Breast epithelium (tissue), 4 donors: ENCODE data around the gene MBP. TPM values are rescaled to one million over a fixed set of nuclear protein-coding genes. Genes with fewer than 3 reads are reported as not detected.

Source experiments
- DNase-seq, 2 donors: peaks; one replicate each; pipeline ENCODE4 v3.0.0-alpha.2; 2019; ENCODE audit warnings: low spot score in 2 of 2
- H3K27ac ChIP-seq, 2 donors: fragments of 200-600 bp; sonication (generic) in 1 of 2; one replicate each; pipeline ENCODE4 v1.5.1; 2016 to 2019; ENCODE audit warnings: mild to moderate bottlenecking in 1 of 2
- H3K27me3 ChIP-seq, 2 donors: fragments of 200-600 bp; sonication (generic) in 1 of 2; one replicate each; pipeline versions ENCODE4 v1.5.1 to v1.6.0; 2017 to 2019; ENCODE audit warnings: control low read depth in 1 of 2, mild to moderate bottlenecking in 1 of 2
- H3K36me3 ChIP-seq: fragments of 200-600 bp; one replicate; pipeline ENCODE4 v1.5.1; 2019
- H3K4me1 ChIP-seq, 2 donors: fragments of 200-600 bp; sonication (generic); one replicate each; pipeline ENCODE4 v1.5.1; 2016 to 2019; ENCODE audit warnings: control low read depth in 1 of 2
- H3K4me3 ChIP-seq, 3 donors: fragments of 200-600 bp; sonication (generic); 1 replicate in 2 of 3; 2 replicates in 1 of 3; pipeline ENCODE4 v1.5.1; 2016 to 2019; ENCODE audit warnings: mild to moderate bottlenecking in 3 of 3, moderate library complexity in 2 of 3
- H3K9me3 ChIP-seq, 2 donors: fragments of 200-600 bp; sonication (generic) in 1 of 2; one replicate each; pipeline ENCODE4 v1.5.1; 2016 to 2019; ENCODE audit warnings: control low read depth in 1 of 2
- CTCF ChIP-seq, 3 donors: fragments of 450-650 bp; IDR thresholded peaks; one replicate each; pipeline ENCODE4 v1.5.1; 2016 to 2017; ENCODE audit warnings: antibody characterized with exemption in 3 of 3, mild to moderate bottlenecking in 3 of 3, moderate library complexity in 3 of 3
- POLR2A ChIP-seq: fragments of 450-650 bp; IDR thresholded peaks from one replicate; pipeline ENCODE4 v1.6.1; 2016; ENCODE audit warnings: antibody characterized with exemption, mild to moderate bottlenecking, moderate library complexity
- POLR2AphosphoS5 ChIP-seq, 3 donors: sonication (generic); formaldehyde crosslinking; IDR thresholded peaks; one replicate each; pipeline ENCODE4 v1.6.1; 2017; ENCODE audit warnings: antibody characterized with exemption in 3 of 3
- intact Hi-C: fragments of 100-400 bp; cut with DNase I; formaldehyde crosslinking; loops from one replicate; pipeline ENCODE4 v1.15.1; 2023; ENCODE audit warnings: low total_unique reads
- total RNA-seq, 3 donors: library from RNA; depleted of rRNA; stranded (reverse); fragments of >200 nt; gene quantifications; one replicate each; pipeline ENCODE4 v1.1.0, GENCODE V29; 2016

MBP gene
- total RNA-seq, 3 donors from 2014 or later = 27.2 to 46.2 (median 32.4) TPM

DNA sequence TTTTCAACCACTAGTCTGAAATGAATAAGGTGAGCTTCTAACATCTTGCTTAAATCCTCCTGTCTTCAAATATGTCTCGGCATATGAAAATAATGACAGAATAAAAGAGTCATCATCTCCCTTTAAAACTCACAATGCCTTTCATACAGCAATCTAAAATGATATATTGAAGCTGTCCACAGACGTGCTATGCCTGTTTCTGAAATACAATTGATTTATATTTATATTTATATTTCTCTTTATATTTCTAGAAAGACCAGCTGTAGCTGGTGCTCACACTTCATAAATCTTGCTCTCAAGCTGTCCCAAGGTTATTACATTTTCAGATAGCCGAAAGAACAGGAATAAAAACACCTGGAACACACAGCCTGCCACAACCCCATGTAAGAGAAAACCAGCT is 11.1 kb downstream of the MBP start:
- intact Hi-C loops = no loop called here
- H3K36me3 ChIP-seq = no peaks in the 10 kb centered on the region
- H3K27me3 ChIP-seq = no peaks in the 10 kb centered on the region
- H3K27ac ChIP-seq = no peak overlapping the region
- H3K4me1 ChIP-seq = no peaks in the 10 kb centered on the region
- no peak for TF ChIP-seq CTCF (IDR thresholded peaks at IDR 0.05)
- TF ChIP-seq POLR2AphosphoS5 (IDR thresholded peaks at IDR 0.05) = no peak
- no peak for TF ChIP-seq POLR2A
- DNase-seq = no peak
- H3K9me3 ChIP-seq = no peaks in the 10 kb centered on the region
- H3K4me3 ChIP-seq = no peak overlapping the region

DNA sequence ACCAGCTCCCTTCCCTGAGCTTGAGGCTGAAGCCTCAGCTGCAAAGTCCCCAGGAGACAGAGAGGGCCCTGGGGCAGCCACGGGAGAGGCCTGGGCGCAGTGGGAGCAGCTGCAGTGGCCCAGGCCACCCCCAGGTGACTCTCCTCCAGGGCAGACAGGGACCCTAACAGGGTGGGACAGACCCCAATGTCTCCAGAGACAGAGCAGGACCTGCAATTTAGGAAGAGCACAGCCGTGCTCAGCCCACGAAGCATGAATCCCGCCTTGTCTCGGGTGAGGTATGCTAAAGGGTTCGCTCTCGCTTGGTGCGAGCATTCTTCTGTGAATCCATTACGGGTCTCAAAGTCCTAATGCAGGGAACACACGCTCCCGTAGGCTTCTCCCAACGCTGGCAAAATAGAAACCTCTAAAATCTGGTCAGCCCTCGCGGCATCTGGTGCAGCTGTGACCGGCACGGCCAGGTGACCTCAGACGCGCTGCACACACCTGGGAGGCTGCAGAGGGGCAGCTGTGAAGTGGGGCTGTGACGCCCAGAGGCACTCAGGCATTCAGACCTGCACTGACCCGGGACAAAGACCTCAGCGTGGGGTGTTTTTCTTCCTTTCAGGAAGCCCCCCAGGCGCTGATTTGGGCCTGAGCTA is 12.6 kb downstream of the MBP start:
- Histone ChIP-seq H3K27me3 (no peaks in the 10 kb centered on the region), H3K27ac (no peak overlapping the region), H3K36me3 (no peaks in the 10 kb centered on the region), H3K4me1 (no peaks in the 10 kb centered on the region), H3K9me3 (no peaks in the 10 kb centered on the region), H3K4me3 (no peak overlapping the region)
- DNase-seq = no peak
- TF ChIP-seq POLR2AphosphoS5 (IDR thresholded peaks at IDR 0.05) (no peak), POLR2A (no peak), CTCF (IDR thresholded peaks at IDR 0.05) (no peak)
- intact Hi-C loops = no loop called here

DNA sequence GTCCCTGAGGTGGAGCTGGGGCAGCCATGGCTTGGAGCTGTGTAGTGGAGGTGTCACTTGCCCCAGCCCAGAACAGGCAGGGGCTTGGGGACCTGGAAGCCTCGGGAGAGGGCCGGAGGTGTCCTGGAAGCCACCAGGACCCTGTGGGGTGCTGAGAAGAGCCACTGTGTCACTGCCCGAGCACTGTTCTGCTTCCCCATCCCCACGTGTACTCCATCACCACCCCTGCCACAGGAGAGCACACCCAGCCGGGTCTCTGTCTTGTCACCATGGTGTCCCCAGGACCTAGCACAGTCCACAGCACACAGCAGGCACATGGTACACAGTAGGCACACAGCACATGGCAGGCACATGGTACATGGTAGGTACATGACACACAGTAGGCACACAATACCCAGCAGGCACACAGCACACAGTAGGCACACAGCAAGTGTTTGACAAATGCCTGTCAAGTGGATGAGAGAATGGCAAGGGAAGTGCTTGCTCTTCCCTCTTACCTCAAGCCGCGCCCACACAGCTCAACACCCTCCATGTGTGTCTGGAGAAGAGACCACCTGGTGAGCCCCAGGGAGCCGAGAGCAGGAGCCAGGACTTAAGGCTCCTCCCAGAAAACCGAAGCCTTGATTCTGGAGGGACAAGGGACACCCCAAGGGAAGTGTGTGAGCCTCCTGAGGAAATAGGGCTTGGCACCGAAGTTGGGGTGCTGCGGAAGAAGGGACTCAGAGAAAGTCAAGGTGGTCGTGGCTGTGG is 13.3 kb downstream of the MBP start:
- Histone ChIP-seq H3K27ac (peak overlapping the region in 1 of 2 donors; percentile 21), H3K4me3 (no peak overlapping the region), H3K4me1 (peaks cover 0 to 5% of the 10 kb centered on the region in 2 donors), H3K27me3 (no peaks in the 10 kb centered on the region), H3K36me3 (no peaks in the 10 kb centered on the region), H3K9me3 (no peaks in the 10 kb centered on the region)
- no peak for DNase-seq
- intact Hi-C loops = no loop called here
- no peak for TF ChIP-seq POLR2A
- no peak for TF ChIP-seq CTCF (IDR thresholded peaks at IDR 0.05)
- TF ChIP-seq POLR2AphosphoS5 (IDR thresholded peaks at IDR 0.05) = no peak

- Histone ChIP-seq H3K27ac (no peak overlapping the region), H3K4me1 (peaks cover 0 to 6% of the 10 kb centered on the region in 2 donors), H3K9me3 (no peaks in the 10 kb centered on the region), H3K27me3 (no peaks in the 10 kb centered on the region), H3K4me3 (no peak overlapping the region), H3K36me3 (no peaks in the 10 kb centered on the region)
- intact Hi-C loops = no loop called here
- DNase-seq = peak in 1 of 2 donors; percentile 35
- no peak for TF ChIP-seq CTCF (IDR thresholded peaks at IDR 0.05)
- TF ChIP-seq POLR2A = no peak
- no peak for TF ChIP-seq POLR2AphosphoS5 (IDR thresholded peaks at IDR 0.05)
Observed at GRCh38 chr18:77118256-77119090, 14.1 kb downstream of the MBP start.
